Activated CD4-positive, alpha-beta T cell treated with anti-CD3 and anti-CD28 coated beads for 1 hour (primary cell): ENCODE measurements around the gene CCDC185.
"Not testable (repeated sequence)": the region's sequence is repeated elsewhere in the genome, so short reads cannot be mapped to it uniquely, and the experiment has no call there.

Source experiments
- DNase-seq: peaks from one replicate; pipeline ENCODE4 v3.0.0-alpha.2; 2020

Gene CCDC185

GRCh38 chr1:223399393-223399792, 6.2 kb downstream of the CCDC185 start:
- not testable (repeated sequence) for DNase-seq

DNA sequence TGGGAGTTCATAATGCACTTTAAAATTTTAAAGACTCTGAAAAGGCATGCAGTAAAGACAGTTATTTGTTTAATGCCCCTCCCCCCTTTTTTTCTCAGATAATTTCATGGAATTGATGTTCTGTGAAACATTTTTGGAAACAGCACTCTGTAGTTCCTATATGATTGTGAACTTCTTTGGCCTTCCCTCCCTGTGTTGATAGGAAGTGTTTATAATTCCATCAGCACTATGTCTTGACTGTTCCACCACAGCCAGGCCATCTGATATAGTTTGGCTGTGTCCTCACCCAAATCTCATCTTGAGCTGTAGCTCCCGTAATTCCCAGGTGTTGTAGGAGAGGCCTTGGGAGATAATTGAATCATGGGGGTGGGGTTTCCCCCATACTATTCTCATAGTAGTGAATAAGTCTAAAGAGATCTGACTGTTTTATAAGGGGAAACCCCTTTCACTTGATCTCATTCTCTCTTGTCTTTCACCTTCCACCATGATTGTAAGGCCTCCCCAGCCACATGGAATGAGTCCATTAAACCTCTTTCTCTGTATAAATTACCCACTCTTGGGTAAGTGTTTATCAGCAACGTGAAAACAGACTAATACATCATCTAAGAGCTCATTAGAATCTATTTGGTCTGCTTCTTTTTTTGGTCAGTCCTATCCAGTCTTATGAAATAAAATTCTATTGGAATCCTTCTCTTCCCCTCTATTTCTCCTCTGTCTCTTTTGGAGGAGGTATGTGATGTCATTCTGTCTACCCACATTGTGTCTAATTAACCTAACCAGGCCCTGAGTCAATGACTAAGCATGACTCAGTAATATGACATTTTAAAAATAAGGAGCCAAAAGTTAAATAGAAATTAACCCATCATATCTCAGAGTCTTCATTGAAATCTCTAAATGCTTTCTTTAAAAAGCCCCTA, 8.9 kb downstream of the CCDC185 start:
- no peak for DNase-seq

DNA sequence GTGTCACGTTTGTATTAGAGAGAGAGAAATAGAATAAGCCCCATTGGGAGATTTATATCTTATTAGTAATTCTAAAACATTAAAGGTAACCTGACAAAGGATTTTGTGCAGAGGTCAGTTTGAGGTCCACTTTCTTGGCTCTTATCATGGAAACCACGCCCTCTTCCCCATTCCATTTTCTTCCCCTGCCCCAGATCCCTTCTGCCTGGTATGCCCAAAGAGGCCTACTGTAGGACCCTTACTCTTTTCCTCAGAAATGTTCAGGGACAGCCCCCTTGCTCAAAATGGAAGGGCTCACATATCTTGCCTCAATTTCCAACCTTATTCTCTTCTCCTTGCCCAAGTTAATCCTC, 9.6 kb downstream of the CCDC185 start:
- no peak for DNase-seq

GRCh38 chr1:223403184-223403815, 10.1 kb downstream of the CCDC185 start:
- no peak for DNase-seq

- no peak for DNase-seq
These were observed 12.3 kb downstream of the CCDC185 start for GRCh38 chr1:223405507-223405906.

GRCh38 chr1:223410036-223410435, 16.8 kb downstream of the CCDC185 start:
- no peak for DNase-seq

DNA sequence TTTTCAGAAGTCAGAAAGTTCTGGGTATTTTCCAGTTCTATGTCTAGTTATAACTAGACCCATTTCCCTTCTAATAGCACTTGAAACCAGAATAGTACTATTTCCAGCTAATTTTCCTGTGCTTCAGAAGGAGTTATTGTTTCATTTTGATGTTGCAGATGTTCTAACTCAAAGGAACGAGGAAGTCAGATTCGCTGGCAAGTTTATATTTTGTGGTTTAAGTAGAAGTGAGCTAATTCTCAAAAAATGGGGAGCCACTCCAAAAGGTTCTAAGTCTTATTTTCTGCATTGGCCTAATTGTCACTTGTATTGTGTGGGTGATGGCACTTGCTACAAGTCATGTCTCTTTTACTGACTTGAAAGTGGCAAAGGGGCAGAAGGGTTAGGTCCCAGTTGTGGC, 18.1 kb downstream of the CCDC185 start:
- DNase-seq: no peak

GRCh38 chr1:223411710-223412109, 18.5 kb downstream of the CCDC185 start:
- no peak for DNase-seq

- no peak for DNase-seq
These were observed 20.0 kb downstream of the CCDC185 start for GRCh38 chr1:223413216-223413615.

GRCh38 chr1:223417444-223417843, 24.2 kb downstream of the CCDC185 start:
- no peak for DNase-seq

DNA sequence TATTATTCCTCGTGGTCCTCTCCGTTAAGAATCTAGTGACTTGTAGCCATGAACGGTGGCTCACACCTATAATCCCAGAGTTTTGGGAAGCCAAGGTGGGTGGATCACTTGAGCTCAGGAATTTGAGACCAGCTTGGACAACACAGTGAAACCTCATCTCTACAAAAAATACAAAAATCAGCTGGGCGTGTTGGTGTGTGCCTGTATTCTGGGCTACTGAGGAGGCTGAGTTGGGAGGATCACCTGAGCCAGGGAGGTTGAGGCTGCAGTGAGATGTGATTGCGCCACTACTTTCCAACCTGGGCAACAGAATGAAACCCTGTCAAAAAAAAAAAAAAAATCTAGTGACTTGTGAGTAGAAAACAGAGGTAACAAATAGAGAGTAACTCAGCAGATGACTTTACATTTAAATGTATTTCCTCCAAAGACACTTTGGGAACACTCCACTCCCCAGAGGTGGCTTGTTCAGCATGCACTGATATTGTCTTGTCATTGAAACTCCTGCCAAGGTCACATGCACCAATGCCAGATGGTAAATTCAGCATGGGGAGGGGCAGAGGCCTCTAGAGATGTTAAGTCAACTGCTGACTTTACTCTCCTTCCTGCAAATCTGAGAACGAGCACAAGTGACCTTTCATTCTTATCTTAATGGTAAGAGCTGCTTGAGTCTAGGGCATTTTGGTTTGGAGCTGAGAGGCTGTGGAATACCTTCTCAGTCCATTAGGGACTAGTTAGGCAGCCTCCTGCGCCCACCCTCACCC, 24.9 kb downstream of the CCDC185 start:
- no peak for DNase-seq

GRCh38 chr1:223419115-223419514, 25.9 kb downstream of the CCDC185 start:
- DNase-seq: no peak

GRCh38 chr1:223419561-223419960, 26.3 kb downstream of the CCDC185 start:
- DNase-seq: no peak

- no peak for DNase-seq
These were observed 27.8 kb downstream of the CCDC185 start for GRCh38 chr1:223421025-223421424.

DNA sequence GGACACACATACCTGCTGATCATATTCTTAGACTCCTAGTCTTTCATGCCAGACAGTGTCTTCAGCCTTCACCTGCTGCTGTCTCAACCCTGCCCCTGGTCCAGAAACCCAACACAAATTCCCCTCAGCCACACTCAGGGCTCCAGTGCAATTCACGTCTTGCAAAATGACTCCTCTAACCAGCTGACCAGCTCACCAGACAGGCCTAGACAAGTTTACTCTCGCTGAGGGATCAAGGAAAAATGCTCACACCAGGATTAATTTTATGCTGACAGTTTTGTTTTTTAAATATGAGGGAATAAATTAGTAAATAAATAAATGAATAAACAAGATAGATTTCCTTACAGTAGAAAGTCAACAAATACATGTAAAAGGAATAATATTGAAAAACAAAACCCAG, 28.5 kb downstream of the CCDC185 start:
- no peak for DNase-seq

DNA sequence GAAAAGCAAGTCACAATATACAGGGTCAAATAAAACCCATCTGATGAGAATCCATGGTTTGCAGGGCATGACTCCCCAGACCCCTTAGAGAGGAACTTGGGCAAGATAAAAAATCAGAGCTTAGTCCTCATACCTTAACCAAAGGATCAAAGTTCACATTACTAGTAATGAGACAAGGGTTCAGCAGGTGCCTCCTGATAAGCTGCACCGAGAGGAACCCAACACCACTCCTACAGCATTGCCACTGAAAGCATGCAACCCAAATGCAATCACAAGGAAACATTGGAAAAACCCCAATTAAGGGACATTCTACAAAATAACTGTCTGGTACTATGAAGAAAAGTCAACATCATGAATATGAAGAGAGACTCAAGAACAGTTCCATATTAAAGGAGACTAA, 29.7 kb downstream of the CCDC185 start:
- no peak for DNase-seq

DNA sequence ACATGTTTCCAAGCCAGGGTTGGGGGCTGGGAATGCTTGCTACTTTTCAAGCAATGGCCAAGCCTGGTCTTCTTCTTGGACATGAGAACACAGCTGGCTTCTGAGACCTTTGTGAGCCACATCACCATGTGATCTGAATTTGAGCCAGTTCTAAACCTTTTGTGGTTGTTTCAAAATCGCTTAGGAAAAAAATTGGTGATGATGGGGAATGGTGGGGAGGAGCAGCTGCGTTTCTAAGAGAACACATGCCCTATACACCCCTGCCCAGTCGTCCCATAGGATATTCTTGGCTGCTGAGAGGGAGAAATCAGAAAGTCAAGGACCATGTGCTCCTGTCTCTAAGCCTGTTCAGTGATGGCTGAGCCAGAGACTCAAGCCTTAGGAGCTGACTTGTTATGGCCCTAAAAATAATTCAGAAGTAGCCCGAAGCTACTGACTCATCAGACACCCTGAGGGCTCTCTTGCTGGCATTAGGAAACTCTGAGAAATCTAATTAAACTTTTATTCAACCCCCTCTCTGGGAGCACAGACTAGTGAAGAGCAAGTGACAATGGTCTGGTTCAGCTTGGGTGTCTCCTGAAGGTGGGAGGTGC, 30.5 kb downstream of the CCDC185 start:
- no peak for DNase-seq

GRCh38 chr1:223425550-223425949, 32.3 kb downstream of the CCDC185 start:
- DNase-seq: no peak

GRCh38 chr1:223426936-223427335, 33.7 kb downstream of the CCDC185 start:
- no peak for DNase-seq

GRCh38 chr1:223429313-223429731, 36.1 kb downstream of the CCDC185 start:
- DNase-seq: no peak

DNA sequence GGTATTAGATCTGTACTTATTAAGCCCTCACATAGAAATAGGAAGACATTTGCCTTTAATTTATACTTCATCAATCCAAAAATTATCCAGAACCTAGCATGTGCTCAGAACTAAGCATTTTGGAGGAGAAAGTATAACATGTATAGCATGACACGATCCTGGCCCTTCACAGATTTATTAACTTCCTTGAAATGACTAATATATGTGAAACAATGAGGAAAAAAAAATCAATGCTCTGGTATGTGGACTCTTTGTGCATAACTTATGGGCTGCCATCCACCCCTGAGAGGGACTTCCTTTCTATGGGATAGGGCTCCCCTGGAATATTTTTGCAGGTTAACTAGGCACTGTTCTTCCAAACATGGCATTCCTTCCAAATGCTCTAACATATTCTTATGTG, 36.6 kb downstream of the CCDC185 start:
- no peak for DNase-seq

- no peak for DNase-seq
These were observed 37.0 kb downstream of the CCDC185 start for GRCh38 chr1:223430236-223430635.

DNA sequence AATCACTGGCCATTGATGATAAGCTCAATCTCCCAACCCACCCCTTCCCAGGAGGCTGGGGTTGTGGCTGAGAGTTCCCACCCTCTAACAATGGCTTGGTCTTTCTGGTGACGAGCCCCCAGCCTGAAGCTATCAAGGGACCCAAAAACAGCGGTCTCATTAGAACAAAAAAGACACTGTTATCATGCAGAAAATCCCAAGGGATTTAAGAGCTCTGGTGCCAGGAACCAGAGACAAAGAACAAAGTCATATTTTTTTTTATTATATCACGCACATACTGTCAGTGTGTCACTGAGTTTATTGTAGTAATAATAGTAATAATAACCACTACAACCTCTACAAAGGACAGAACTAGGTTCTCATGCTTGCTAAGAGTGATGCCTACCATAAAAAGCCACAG, 43.9 kb downstream of the CCDC185 start:
- no peak for DNase-seq
